ENCODE data around the gene ANKRD6. TPM values are rescaled to one million over a fixed set of nuclear protein-coding genes. Genes with fewer than 3 reads are reported as not detected.

The ANKRD6 gene
- total RNA-seq, 1 experiment from 2014 or later = 13.9 TPM

DNA sequence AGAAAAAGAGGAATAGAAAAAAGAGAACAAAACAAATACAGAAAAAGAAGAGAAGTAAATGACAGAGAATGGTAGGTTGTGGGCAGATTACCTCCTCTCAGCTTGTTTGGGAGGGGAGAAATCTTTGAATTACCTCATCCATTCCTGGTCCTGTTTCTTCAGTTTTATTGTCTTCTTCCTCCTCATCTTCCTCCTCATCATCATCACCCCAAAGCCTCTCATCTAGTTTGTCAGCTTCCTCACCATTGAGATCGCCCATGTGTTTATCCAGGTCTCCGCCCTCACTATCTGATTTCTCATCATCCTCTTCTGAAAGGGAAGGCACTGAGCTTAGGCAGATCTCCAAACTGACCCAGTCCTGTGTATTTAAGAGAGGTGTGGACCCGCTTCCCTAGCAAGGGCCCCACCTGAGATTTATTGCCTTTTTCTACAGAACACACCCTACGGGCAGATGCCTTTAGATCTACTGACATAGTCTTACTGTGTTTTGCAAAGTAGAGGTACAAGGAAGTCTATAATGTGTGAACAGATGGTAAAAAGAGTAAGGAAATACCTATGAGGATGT is 229.8 kb downstream of the ANKRD6 start:
- CTCF ChIA-PET = no interaction called here
- ATAC-seq (no peak), DNase-seq (ENCODE audit: low spot score) (no peak)
- H3K9me3 Mint-ChIP-seq = no peaks in the 10 kb centered on the region
- no peak overlapping the region for H3K4me3 Mint-ChIP-seq
- no peaks in the 10 kb centered on the region for H3K27me3 Mint-ChIP-seq (ENCODE audit: low read depth)
- TF ChIP-seq ZNF121 (CRISPR knock-in tag; IDR thresholded peaks at IDR 0.05) (no peak), ESRRA (CRISPR knock-in tag; IDR thresholded peaks at IDR 0.05; ENCODE audit: borderline replicate concordance) (no peak), FOXJ3 (CRISPR knock-in tag; IDR thresholded peaks at IDR 0.05; ENCODE audit: borderline replicate concordance) (no peak)
- TF ChIP-seq, protein P1, sequence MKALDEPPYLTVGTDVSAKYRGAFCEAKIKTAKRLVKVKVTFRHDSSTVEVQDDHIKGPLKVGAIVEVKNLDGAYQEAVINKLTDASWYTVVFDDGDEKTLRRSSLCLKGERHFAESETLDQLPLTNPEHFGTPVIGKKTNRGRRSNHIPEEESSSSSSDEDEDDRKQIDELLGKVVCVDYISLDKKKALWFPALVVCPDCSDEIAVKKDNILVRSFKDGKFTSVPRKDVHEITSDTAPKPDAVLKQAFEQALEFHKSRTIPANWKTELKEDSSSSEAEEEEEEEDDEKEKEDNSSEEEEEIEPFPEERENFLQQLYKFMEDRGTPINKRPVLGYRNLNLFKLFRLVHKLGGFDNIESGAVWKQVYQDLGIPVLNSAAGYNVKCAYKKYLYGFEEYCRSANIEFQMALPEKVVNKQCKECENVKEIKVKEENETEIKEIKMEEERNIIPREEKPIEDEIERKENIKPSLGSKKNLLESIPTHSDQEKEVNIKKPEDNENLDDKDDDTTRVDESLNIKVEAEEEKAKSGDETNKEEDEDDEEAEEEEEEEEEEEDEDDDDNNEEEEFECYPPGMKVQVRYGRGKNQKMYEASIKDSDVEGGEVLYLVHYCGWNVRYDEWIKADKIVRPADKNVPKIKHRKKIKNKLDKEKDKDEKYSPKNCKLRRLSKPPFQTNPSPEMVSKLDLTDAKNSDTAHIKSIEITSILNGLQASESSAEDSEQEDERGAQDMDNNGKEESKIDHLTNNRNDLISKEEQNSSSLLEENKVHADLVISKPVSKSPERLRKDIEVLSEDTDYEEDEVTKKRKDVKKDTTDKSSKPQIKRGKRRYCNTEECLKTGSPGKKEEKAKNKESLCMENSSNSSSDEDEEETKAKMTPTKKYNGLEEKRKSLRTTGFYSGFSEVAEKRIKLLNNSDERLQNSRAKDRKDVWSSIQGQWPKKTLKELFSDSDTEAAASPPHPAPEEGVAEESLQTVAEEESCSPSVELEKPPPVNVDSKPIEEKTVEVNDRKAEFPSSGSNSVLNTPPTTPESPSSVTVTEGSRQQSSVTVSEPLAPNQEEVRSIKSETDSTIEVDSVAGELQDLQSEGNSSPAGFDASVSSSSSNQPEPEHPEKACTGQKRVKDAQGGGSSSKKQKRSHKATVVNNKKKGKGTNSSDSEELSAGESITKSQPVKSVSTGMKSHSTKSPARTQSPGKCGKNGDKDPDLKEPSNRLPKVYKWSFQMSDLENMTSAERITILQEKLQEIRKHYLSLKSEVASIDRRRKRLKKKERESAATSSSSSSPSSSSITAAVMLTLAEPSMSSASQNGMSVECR (CRISPR knock-in tag; IDR thresholded peaks at IDR 0.05; ENCODE audit: borderline replicate concordance) = no peak
- TF ChIP-seq, protein P2, sequence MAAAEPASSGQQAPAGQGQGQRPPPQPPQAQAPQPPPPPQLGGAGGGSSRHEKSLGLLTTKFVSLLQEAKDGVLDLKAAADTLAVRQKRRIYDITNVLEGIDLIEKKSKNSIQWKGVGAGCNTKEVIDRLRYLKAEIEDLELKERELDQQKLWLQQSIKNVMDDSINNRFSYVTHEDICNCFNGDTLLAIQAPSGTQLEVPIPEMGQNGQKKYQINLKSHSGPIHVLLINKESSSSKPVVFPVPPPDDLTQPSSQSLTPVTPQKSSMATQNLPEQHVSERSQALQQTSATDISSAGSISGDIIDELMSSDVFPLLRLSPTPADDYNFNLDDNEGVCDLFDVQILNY (CRISPR knock-in tag; IDR thresholded peaks at IDR 0.05) = no peak
- TF ChIP-seq, protein P3, sequence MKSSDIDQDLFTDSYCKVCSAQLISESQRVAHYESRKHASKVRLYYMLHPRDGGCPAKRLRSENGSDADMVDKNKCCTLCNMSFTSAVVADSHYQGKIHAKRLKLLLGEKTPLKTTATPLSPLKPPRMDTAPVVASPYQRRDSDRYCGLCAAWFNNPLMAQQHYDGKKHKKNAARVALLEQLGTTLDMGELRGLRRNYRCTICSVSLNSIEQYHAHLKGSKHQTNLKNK (CRISPR knock-in tag; IDR thresholded peaks at IDR 0.05) = no peak
- H3K36me3 Mint-ChIP-seq = peaks cover 84% of the 10 kb centered on the region
- POLR2A ChIA-PET = no interaction called here
- H3K27ac Mint-ChIP-seq = peak overlapping the region; percentile 41
- peaks cover 12% of the 10 kb centered on the region for H3K4me1 Mint-ChIP-seq

DNA sequence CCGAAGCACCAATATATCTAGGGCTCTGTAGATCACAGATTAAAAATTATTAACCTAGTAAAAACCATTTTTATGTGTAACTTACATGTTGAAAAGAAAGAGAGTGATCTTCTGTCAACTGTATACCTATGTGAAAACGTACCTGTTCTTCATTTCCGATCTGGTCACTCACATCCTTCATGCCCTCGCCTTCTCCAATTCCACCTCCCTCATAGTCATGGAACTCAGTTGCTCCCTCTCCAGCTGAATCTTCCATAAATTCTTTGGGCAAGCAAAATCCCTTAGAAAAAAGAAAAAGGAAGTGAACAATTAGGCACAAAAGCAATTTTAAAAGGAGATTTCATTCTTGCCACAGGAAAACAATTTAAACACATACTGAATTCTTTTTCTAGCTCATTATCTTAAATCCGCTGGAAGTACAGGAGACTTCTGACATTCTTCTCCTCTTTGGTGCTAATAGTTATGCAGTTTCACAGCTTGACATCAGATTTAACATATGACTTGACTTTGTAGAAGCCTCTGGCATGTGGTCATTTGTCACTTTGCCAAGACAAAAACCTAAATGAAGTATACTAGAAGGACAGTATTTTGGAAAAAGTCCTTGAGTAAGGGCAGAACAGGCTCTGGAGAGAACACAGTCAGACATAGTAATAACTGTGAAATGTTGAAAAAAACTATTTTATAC is 235.1 kb downstream of the ANKRD6 start:
- peaks cover 77% of the 10 kb centered on the region for H3K36me3 Mint-ChIP-seq
- CTCF ChIA-PET = interaction anchor here (0.9 kb wide), 1 partner anchor 125 kb away, joined by 3 read pairs; no protein-coding TSS in a partner anchor
- peak overlapping the region; percentile 7 for H3K4me3 Mint-ChIP-seq
- no peaks in the 10 kb centered on the region for H3K27me3 Mint-ChIP-seq (ENCODE audit: low read depth)
- TF ChIP-seq TEAD1 (CRISPR knock-in tag; IDR thresholded peaks at IDR 0.05) (peak; percentile 78; the same call in 1 of the 2 replicates), NR3C1 (CRISPR knock-in tag; conservative IDR thresholded peaks at IDR 0.05; ENCODE audit: low read depth) (no peak), SP1 (CRISPR knock-in tag; conservative IDR thresholded peaks at IDR 0.05) (peak; percentile 41; the same call in 1 of the 2 replicates)
- H3K4me1 Mint-ChIP-seq = peaks cover 46% of the 10 kb centered on the region
- no peaks in the 10 kb centered on the region for H3K9me3 Mint-ChIP-seq
- POLR2A ChIA-PET = no interaction called here
- ATAC-seq (peak; percentile 79), DNase-seq (ENCODE audit: low spot score) (no peak)
- H3K27ac Mint-ChIP-seq = peak overlapping the region; percentile 89

DNA sequence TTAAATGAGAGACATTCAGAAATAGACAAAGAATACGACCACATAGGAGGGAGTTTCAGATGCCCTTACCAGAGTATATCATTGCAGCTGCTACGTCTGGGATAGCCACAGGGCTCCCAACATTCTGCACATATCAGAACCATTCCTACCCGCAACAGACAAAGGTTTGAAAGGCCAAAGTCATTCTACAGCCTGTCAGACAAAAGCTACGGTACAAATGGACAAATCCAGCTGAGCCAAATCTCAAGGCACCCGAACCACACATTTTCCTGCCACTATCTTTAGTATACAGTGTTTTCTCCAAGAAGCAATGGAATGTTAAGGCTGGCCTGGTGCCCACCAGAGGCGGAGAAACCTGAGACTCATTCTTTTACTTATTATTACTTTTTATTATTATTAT is 236.1 kb downstream of the ANKRD6 start:
- Mint-ChIP-seq H3K4me1 (peaks cover 47% of the 10 kb centered on the region), H3K4me3 (no peak overlapping the region), H3K9me3 (no peaks in the 10 kb centered on the region), H3K27ac (peak overlapping the region; percentile 89), H3K27me3 (ENCODE audit: low read depth) (no peaks in the 10 kb centered on the region), H3K36me3 (peaks cover 73% of the 10 kb centered on the region)
- CTCF ChIA-PET = interaction anchor here (1.1 kb wide), 1 partner anchor 9 kb away, joined by 3 read pairs; no protein-coding TSS in a partner anchor
- TF ChIP-seq, protein P4, sequence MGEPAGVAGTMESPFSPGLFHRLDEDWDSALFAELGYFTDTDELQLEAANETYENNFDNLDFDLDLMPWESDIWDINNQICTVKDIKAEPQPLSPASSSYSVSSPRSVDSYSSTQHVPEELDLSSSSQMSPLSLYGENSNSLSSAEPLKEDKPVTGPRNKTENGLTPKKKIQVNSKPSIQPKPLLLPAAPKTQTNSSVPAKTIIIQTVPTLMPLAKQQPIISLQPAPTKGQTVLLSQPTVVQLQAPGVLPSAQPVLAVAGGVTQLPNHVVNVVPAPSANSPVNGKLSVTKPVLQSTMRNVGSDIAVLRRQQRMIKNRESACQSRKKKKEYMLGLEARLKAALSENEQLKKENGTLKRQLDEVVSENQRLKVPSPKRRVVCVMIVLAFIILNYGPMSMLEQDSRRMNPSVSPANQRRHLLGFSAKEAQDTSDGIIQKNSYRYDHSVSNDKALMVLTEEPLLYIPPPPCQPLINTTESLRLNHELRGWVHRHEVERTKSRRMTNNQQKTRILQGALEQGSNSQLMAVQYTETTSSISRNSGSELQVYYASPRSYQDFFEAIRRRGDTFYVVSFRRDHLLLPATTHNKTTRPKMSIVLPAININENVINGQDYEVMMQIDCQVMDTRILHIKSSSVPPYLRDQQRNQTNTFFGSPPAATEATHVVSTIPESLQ (CRISPR knock-in tag; IDR thresholded peaks at IDR 0.05) = no peak
- POLR2A ChIA-PET = no interaction called here
- DNase-seq (ENCODE audit: low spot score) (no peak), ATAC-seq (peak; percentile 18; the same call in 1 of the 2 replicates)
